Trophoblast cell (in vitro differentiated cells and primary cell): ENCODE results near the gene MRPL55.
A peak's percentile ranks its signal among the peaks of the same experiment; 100 is the strongest.

Source experiments
- DNase-seq, 2 donors: peaks; one replicate each; pipeline ENCODE4 v3.0.0-alpha.2; 2016
- H2AFZ ChIP-seq: 2 replicates; pipeline ENCODE4 v1.6.1; 2013; ENCODE audit warnings: low read length, moderate library complexity, mild to moderate bottlenecking; ENCODE audit not compliant: insufficient read depth, poor library complexity
- H2AK5ac ChIP-seq: 2 replicates; pipeline ENCODE4 v1.6.1; 2013; ENCODE audit warnings: mild to moderate bottlenecking, low read length
- H2BK120ac ChIP-seq: 2 replicates; pipeline ENCODE4 v1.6.1; 2013; ENCODE audit warnings: low read length, mild to moderate bottlenecking, moderate library complexity; ENCODE audit not compliant: insufficient read depth, poor library complexity
- H2BK12ac ChIP-seq: 2 replicates; pipeline ENCODE4 v1.6.1; 2013; ENCODE audit warnings: mild to moderate bottlenecking, low read length, moderate library complexity
- H2BK5ac ChIP-seq: 2 replicates; pipeline ENCODE4 v1.6.1; 2013; ENCODE audit warnings: low read length, low read depth, moderate library complexity, mild to moderate bottlenecking; ENCODE audit not compliant: poor library complexity
- H3K14ac ChIP-seq: 2 replicates; pipeline ENCODE4 v1.6.1; 2013; ENCODE audit warnings: mild to moderate bottlenecking, low read length
- H3K18ac ChIP-seq: 2 replicates; pipeline ENCODE4 v1.6.1; 2013; ENCODE audit warnings: mild to moderate bottlenecking, low read length
- H3K23ac ChIP-seq: 2 replicates; pipeline ENCODE4 v1.6.1; 2013; ENCODE audit warnings: low read length
- H3K27ac ChIP-seq: 2 replicates; pipeline ENCODE4 v1.5.1; 2013; ENCODE audit warnings: low read depth, mild to moderate bottlenecking, inconsistent platforms, low read length, moderate library complexity
- H3K27me3 ChIP-seq: 2 replicates; pipeline ENCODE4 v1.6.1; 2013; ENCODE audit warnings: inconsistent platforms, mild to moderate bottlenecking, low read length, moderate library complexity; ENCODE audit not compliant: insufficient read depth
- H3K36me3 ChIP-seq, 2 experiments: 1 replicate in 1 of 2; 2 replicates in 1 of 2; pipeline ENCODE4 v1.6.1; 2013; ENCODE audit warnings: low read length in 2 of 2, mild to moderate bottlenecking in 2 of 2, moderate library complexity in 1 of 2; ENCODE audit not compliant: insufficient read depth in 2 of 2, control insufficient read depth in 1 of 2
- H3K4ac ChIP-seq: 2 replicates; pipeline ENCODE4 v1.6.1; 2013; ENCODE audit warnings: low read depth, mild to moderate bottlenecking, low read length, moderate library complexity
- H3K4me1 ChIP-seq, 2 experiments: 1 replicate in 1 of 2; 2 replicates in 1 of 2; pipeline ENCODE4 v1.6.1; 2013; ENCODE audit warnings: low read length in 2 of 2, mild to moderate bottlenecking in 2 of 2, moderate library complexity in 1 of 2; ENCODE audit not compliant: insufficient read depth in 2 of 2, control insufficient read depth in 1 of 2
- H3K4me2 ChIP-seq: 2 replicates; pipeline ENCODE4 v1.6.1; 2013; ENCODE audit warnings: inconsistent platforms, mild to moderate bottlenecking, low read length, moderate library complexity
- H3K4me3 ChIP-seq: 2 replicates; pipeline ENCODE4 v1.5.1; 2013; ENCODE audit warnings: mild to moderate bottlenecking, low read depth, low read length, inconsistent platforms
- H3K79me1 ChIP-seq: one replicate; pipeline ENCODE4 v1.6.1; 2013; ENCODE audit warnings: low read length
- H3K79me2 ChIP-seq: 2 replicates; pipeline ENCODE4 v1.6.1; 2013; ENCODE audit warnings: low read length, mild to moderate bottlenecking; ENCODE audit not compliant: control insufficient read depth, insufficient read depth, poor library complexity
- H3K9ac ChIP-seq: 2 replicates; pipeline ENCODE4 v1.6.1; 2013; ENCODE audit warnings: mild to moderate bottlenecking, low read length
- H3K9me3 ChIP-seq: 2 replicates; pipeline ENCODE4 v1.6.1; 2013; ENCODE audit warnings: low read depth, mild to moderate bottlenecking, control low read depth, inconsistent platforms, low read length; ENCODE audit not compliant: insufficient read depth
- H4K12ac ChIP-seq: 2 replicates; pipeline ENCODE4 v1.6.1; 2013; ENCODE audit warnings: low read depth, mild to moderate bottlenecking, low read length, moderate library complexity
- H4K8ac ChIP-seq: 2 replicates; pipeline ENCODE4 v1.6.1; 2013; ENCODE audit warnings: low read depth, mild to moderate bottlenecking, low read length, moderate library complexity
- H4K91ac ChIP-seq: one replicate; pipeline ENCODE4 v1.6.1; 2013; ENCODE audit warnings: low read depth, mild to moderate bottlenecking, low read length, moderate library complexity
- WGBS: extraction: QIAGEN DNeasy Blood & Tissue Kit; methylation state at CpG from one replicate; pipeline ENCODE4 v1.1.7; 2013; ENCODE audit warnings: missing lambda C conversion rate; ENCODE audit not compliant: insufficient read length, insufficient coverage; ENCODE audit errors: extremely low coverage; 5-methylcytosine and 5-hydroxymethylcytosine counted together

Gene MRPL55

DNA sequence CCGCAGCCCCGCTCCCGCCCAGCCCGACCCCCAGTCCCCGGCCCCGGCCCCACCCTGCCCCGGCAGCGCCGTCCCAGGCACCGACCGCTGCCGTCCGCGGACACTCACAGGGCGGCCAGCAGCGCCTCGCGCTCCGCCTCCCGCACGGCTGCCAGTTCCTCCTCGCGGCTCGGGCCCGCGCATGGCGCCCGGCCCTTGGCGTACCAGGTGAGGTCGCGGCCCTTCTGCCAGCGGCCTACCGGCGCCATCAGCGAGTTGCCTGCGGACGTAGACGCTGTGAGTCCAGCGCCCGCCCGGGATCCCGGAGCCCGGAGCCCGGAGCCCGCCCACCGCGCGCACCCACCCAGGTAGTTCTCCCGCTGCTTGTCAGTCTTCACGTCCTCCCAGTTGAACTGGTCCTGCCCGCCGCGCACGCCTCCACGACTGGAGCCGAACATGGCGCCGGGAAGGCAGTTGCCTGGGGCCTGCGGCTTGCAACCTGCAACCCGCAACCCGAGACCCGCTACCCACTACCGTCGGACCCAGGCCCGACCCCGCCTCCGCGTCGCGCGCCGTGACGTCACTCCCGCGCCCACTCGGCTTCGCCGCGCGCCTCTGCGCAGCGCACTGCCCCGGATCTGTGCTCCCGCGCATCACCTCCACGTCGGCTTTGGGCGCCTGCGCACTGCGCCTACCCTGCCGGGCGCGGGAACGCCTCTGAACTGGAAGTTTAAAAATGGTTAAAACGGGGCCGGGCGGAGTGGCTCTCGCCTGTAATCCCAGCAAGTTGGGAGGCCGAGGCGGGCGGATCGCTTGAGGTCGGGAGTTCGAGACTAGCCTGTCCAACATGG is 6.1 kb downstream of the MRPL55 start, which contains the start of gene C1orf35:
C1orf35 (minus strand) TSS at position 535 of the 830 bp plus-strand sequence; CDS start at position 437, 98 bp downstream.
- Histone ChIP-seq H3K4ac (peak within 1 kb of the TSS; percentile 55), H3K4me2 (peak within 1 kb of the TSS; percentile 81), H4K12ac (peak within 1 kb of the TSS; percentile 88), H3K4me1 (peaks cover 10 to 11% of the 10 kb centered on the region in 2 experiments), H3K79me1 (peaks cover 11% of the 10 kb centered on the region), H3K4me3 (peak within 1 kb of the TSS; percentile 98), H2BK5ac (peak within 1 kb of the TSS; percentile 69), H3K79me2 (peaks cover 7% of the 10 kb centered on the region), H3K18ac (peak within 1 kb of the TSS; percentile 49), H4K8ac (peak within 1 kb of the TSS; percentile 90), H3K9ac (peak within 1 kb of the TSS; percentile 61), H3K9me3 (peaks cover 2% of the 10 kb centered on the region), H3K27me3 (no peaks in the 10 kb centered on the region), H2BK12ac (no peak within 1 kb of the TSS), H2AFZ (peak within 1 kb of the TSS; percentile 87), H2AK5ac (peak within 1 kb of the TSS; percentile 35), H3K36me3 (peaks cover 46 to 47% of the 10 kb centered on the region in 2 experiments), H3K14ac (peak within 1 kb of the TSS; percentile 83), H4K91ac (peak within 1 kb of the TSS; percentile 82), H3K27ac (peak within 1 kb of the TSS; percentile 57), H2BK120ac (peak within 1 kb of the TSS; percentile 49), H3K23ac (no peak within 1 kb of the TSS)
- DNase-seq = peak; percentile 94 to 97
- no CpG with 5 or more reads among the region's 104 CpGs for WGBS

- Histone ChIP-seq H3K23ac (no peak overlapping the region), H2BK12ac (no peak overlapping the region), H3K79me2 (peaks cover 7% of the 10 kb centered on the region), H3K27me3 (no peaks in the 10 kb centered on the region), H2AK5ac (peak overlapping the region; percentile 35), H3K79me1 (peaks cover 11% of the 10 kb centered on the region), H2BK120ac (peak overlapping the region; percentile 15), H3K14ac (peak overlapping the region; percentile 20), H3K4me3 (peak overlapping the region; percentile 98), H2BK5ac (no peak overlapping the region), H3K4me2 (peak overlapping the region; percentile 81), H2AFZ (peak overlapping the region; percentile 11), H4K12ac (no peak overlapping the region), H3K27ac (peak overlapping the region; percentile 7), H3K9me3 (peaks cover 2% of the 10 kb centered on the region), H3K36me3 (peaks cover 48 to 49% of the 10 kb centered on the region in 2 experiments), H4K8ac (peak overlapping the region; percentile 65), H3K18ac (no peak overlapping the region), H3K4ac (peak overlapping the region; percentile 44), H3K4me1 (peaks cover 10 to 11% of the 10 kb centered on the region in 2 experiments), H4K91ac (no peak overlapping the region), H3K9ac (peak overlapping the region; percentile 8)
- peak; percentile 30 to 58 for DNase-seq
- no CpG with 5 or more reads among the region's 73 CpGs for WGBS
Observed at GRCh38 chr1:228101994-228102790, 6.9 kb downstream of the MRPL55 start.

- peaks cover 2% of the 10 kb centered on the region for H3K9me3 ChIP-seq
- H3K4me3 ChIP-seq = no peak overlapping the region
- no peak overlapping the region for H4K91ac ChIP-seq
- no peak overlapping the region for H4K8ac ChIP-seq
- no peak overlapping the region for H2BK120ac ChIP-seq
- no peaks in the 10 kb centered on the region for H3K27me3 ChIP-seq
- H3K23ac ChIP-seq = no peak overlapping the region
- H4K12ac ChIP-seq = no peak overlapping the region
- WGBS = no CpG with 5 or more reads among the region's 15 CpGs
- no peak overlapping the region for H2AFZ ChIP-seq
- no peak overlapping the region for H3K27ac ChIP-seq
- no peak overlapping the region for H3K9ac ChIP-seq
- H3K4me2 ChIP-seq = peak overlapping the region; percentile 81
- peaks cover 11% of the 10 kb centered on the region for H3K79me1 ChIP-seq
- no peak overlapping the region for H2BK12ac ChIP-seq
- peaks cover 10 to 11% of the 10 kb centered on the region in 2 experiments for H3K4me1 ChIP-seq
- H3K18ac ChIP-seq = no peak overlapping the region
- no peak for DNase-seq
- H3K36me3 ChIP-seq = peaks cover 52 to 53% of the 10 kb centered on the region in 2 experiments
- H2BK5ac ChIP-seq = no peak overlapping the region
- no peak overlapping the region for H3K14ac ChIP-seq
- H3K79me2 ChIP-seq = peaks cover 9% of the 10 kb centered on the region
- H2AK5ac ChIP-seq = no peak overlapping the region
- H3K4ac ChIP-seq = no peak overlapping the region
Observed at GRCh38 chr1:228101614-228101993, 7.5 kb downstream of the MRPL55 start.

DNA sequence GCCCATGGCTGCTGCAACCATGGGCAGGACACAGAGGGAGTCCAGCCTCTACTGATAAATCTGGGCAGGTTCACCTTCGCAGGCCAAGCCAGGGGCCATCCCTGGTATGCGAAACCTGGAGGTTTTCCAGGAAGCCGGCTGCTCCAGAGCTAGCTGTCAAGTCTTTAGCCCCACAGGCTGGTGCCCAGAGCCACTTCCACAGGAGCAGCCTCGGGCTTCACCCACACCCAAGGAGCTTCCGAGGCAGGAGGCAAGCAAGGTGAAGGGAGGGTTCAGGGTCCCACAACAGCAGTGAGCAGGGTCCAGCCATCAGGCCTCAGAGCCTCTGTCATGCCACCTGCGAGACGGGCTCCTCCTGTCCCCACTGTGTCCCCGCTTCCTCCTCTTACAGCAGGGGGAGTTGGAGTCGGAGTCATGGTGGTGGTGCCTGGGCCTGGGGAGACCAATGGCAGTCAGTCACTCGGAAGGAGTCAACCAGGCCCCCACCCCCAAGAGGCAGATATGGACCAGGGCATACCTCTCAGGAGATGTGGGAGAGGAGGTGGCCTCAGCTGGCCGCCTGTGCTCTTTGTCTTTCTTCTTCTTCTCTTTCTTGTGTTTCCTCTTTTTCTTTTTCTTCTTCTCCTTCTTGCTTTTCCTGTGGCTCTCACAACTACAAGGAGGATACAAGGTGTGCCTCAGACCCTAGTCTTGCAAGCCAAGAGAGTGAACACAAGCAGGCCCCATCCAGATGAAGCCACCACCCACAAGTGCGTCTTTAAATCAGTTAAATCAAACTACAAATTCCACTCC is 8.1 kb downstream of the MRPL55 start:
- no CpG with 5 or more reads among the region's 12 CpGs for WGBS
- H4K8ac ChIP-seq = no peak overlapping the region

More for the DNA sequence above, 8.1 kb downstream of the MRPL55 start:
- DNase-seq = no peak
- Histone ChIP-seq H2AFZ (no peak overlapping the region), H2AK5ac (no peak overlapping the region), H3K79me2 (peaks cover 14% of the 10 kb centered on the region), H3K9me3 (peaks cover 2% of the 10 kb centered on the region), H3K36me3 (peaks cover 48 to 53% of the 10 kb centered on the region in 2 experiments), H3K79me1 (peaks cover 11% of the 10 kb centered on the region), H3K14ac (no peak overlapping the region), H2BK120ac (no peak overlapping the region), H3K9ac (no peak overlapping the region), H3K18ac (no peak overlapping the region), H3K23ac (no peak overlapping the region), H3K4me1 (peaks cover 10 to 11% of the 10 kb centered on the region in 2 experiments), H2BK5ac (no peak overlapping the region), H3K27me3 (no peaks in the 10 kb centered on the region), H3K27ac (no peak overlapping the region), H3K4ac (no peak overlapping the region), H3K4me2 (no peak overlapping the region), H4K12ac (no peak overlapping the region), H3K4me3 (no peak overlapping the region), H2BK12ac (no peak overlapping the region), H4K91ac (no peak overlapping the region)
